ENCODE data around the gene CREB5. TPM values are rescaled to one million over a fixed set of nuclear protein-coding genes. Genes with fewer than 3 reads are reported as not detected.
"Not testable (repeated sequence)": the region's sequence is repeated elsewhere in the genome, so short reads cannot be mapped to it uniquely, and the experiment has no call there.

CREB5 gene
- total RNA-seq, 4 donors from 2014 or later = 0.90 to 10.1 (median 4.9) TPM

- Histone ChIP-seq H3K36me3 (peaks cover 0 to 6% of the 10 kb centered on the region in 2 donors), H3K9me3 (no peaks in the 10 kb centered on the region), H3K27ac (no peak overlapping the region), H3K27me3 (no peaks in the 10 kb centered on the region), H3K4me1 (peaks cover 0 to 3% of the 10 kb centered on the region in 2 donors), H3K4me3 (no peak overlapping the region)
- intact Hi-C loops (cut with DNase I; ENCODE audit: low total_unique reads) = no loop called here
- no peak for ATAC-seq
- in situ Hi-C loops (cut with MboI; ENCODE audit: low sequenced_read_pairs in 4 of 4) = no loop called here
- TF ChIP-seq CTCF (IDR thresholded peaks at IDR 0.05 in 4 of 5, conservative IDR thresholded peaks at IDR 0.05 in 1 of 5) (no peak), POLR2A (IDR thresholded peaks at IDR 0.05) (no peak)
- no peak for DNase-seq
These were observed 406.7 kb downstream of the CREB5 start for GRCh38 chr7:28818996-28819395.

GRCh38 chr7:28823582-28823981, 411.3 kb downstream of the CREB5 start:
- no peak overlapping the region for H3K27ac ChIP-seq
- ATAC-seq (no peak), DNase-seq (no peak)
- no peaks in the 10 kb centered on the region for H3K9me3 ChIP-seq
- H3K36me3 ChIP-seq = peaks cover 0 to 6% of the 10 kb centered on the region in 2 donors
- no peaks in the 10 kb centered on the region for H3K27me3 ChIP-seq
- no peak for TF ChIP-seq POLR2A (IDR thresholded peaks at IDR 0.05)
- TF ChIP-seq CTCF (IDR thresholded peaks at IDR 0.05 in 4 of 5, conservative IDR thresholded peaks at IDR 0.05 in 1 of 5) = no peak
- intact Hi-C loops (cut with DNase I; ENCODE audit: low total_unique reads) = no loop called here
- H3K4me1 ChIP-seq = no peaks in the 10 kb centered on the region
- in situ Hi-C loops (cut with MboI; ENCODE audit: low sequenced_read_pairs in 4 of 4) = no loop called here
- H3K4me3 ChIP-seq = no peak overlapping the region

GRCh38 chr7:28825817-28826448, 413.6 kb downstream of the CREB5 start:
- H3K36me3 ChIP-seq; intact Hi-C loops (cut with DNase I; ENCODE audit: low total_unique reads); H3K9me3 ChIP-seq; H3K4me3 ChIP-seq; DNase-seq; H3K4me1 ChIP-seq; H3K27me3 ChIP-seq; in situ Hi-C loops (cut with MboI; ENCODE audit: low sequenced_read_pairs in 4 of 4); ATAC-seq; H3K27ac ChIP-seq: not testable (repeated sequence)

GRCh38 chr7:28830846-28831245, 418.5 kb downstream of the CREB5 start:
- ATAC-seq (no peak), DNase-seq (no peak)
- in situ Hi-C loops (cut with MboI; ENCODE audit: low sequenced_read_pairs in 4 of 4) = no loop called here
- Histone ChIP-seq H3K27ac (no peak overlapping the region), H3K4me3 (no peak overlapping the region), H3K9me3 (no peaks in the 10 kb centered on the region), H3K4me1 (no peaks in the 10 kb centered on the region), H3K36me3 (no peaks in the 10 kb centered on the region), H3K27me3 (no peaks in the 10 kb centered on the region)
- intact Hi-C loops (cut with DNase I; ENCODE audit: low total_unique reads) = no loop called here
- TF ChIP-seq POLR2A (IDR thresholded peaks at IDR 0.05) = no peak

- no peak for DNase-seq
- in situ Hi-C loops (cut with MboI; ENCODE audit: low sequenced_read_pairs in 4 of 4) = no loop called here
- Histone ChIP-seq H3K36me3 (no peaks in the 10 kb centered on the region), H3K27me3 (no peaks in the 10 kb centered on the region), H3K4me3 (no peak overlapping the region), H3K9me3 (no peaks in the 10 kb centered on the region), H3K4me1 (no peaks in the 10 kb centered on the region), H3K27ac (no peak overlapping the region)
- intact Hi-C loops (cut with DNase I; ENCODE audit: low total_unique reads) = no loop called here
- no peak for TF ChIP-seq POLR2A (IDR thresholded peaks at IDR 0.05)
- TF ChIP-seq CTCF (IDR thresholded peaks at IDR 0.05 in 4 of 5, conservative IDR thresholded peaks at IDR 0.05 in 1 of 5) = no peak
- no peak for ATAC-seq
These were observed 420.4 kb downstream of the CREB5 start for GRCh38 chr7:28832669-28833068.

- Histone ChIP-seq H3K4me1 (no peaks in the 10 kb centered on the region), H3K9me3 (no peaks in the 10 kb centered on the region), H3K27me3 (no peaks in the 10 kb centered on the region), H3K36me3 (no peaks in the 10 kb centered on the region), H3K4me3 (no peak overlapping the region), H3K27ac (no peak overlapping the region)
- no peak for DNase-seq
- ATAC-seq = no peak
- intact Hi-C loops (cut with DNase I; ENCODE audit: low total_unique reads) (no loop called here), in situ Hi-C loops (cut with MboI; ENCODE audit: low sequenced_read_pairs in 4 of 4) (no loop called here)
- TF ChIP-seq CTCF (IDR thresholded peaks at IDR 0.05 in 4 of 5, conservative IDR thresholded peaks at IDR 0.05 in 1 of 5) (no peak), POLR2A (IDR thresholded peaks at IDR 0.05) (no peak)
These were observed 423.5 kb downstream of the CREB5 start for GRCh38 chr7:28835800-28836199.

Measured in gastrocnemius medialis (tissue), 4 donors.